GM21717 (cell line): Measurements from ENCODE around the gene OIT3.

Experiments used
- ATAC-seq: cut with Tn5 transposase; IDR thresholded peaks from one replicate; pipeline ENCODE4 v1.9.1; 2021; ENCODE audit warnings: mild to moderate bottlenecking, moderate library complexity; ENCODE audit not compliant: unreplicated experiment

Gene OIT3

DNA sequence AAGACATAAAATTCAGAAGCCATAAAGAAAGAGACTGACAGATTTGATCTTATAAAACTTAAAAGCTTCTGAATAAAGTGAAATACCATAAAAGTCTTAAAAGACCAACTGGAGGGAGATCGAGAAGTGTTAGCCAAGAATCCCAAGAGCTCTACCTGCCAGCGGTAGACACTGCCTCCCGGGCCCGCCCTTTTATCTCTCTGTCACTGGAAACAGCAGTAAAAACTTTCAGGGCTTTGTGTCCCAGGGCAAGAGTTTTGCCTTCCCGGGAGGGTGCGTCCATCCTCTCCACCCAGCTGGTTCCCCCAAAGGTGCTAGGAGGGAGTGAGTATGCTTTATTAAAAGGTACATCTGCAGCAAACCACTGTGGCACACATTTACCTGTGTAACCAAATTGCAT, 55.2 kb downstream of the OIT3 start:
- ATAC-seq = no peak

GRCh38 chr10:72951760-72952159, 58.2 kb downstream of the OIT3 start:
- ATAC-seq = no peak

DNA sequence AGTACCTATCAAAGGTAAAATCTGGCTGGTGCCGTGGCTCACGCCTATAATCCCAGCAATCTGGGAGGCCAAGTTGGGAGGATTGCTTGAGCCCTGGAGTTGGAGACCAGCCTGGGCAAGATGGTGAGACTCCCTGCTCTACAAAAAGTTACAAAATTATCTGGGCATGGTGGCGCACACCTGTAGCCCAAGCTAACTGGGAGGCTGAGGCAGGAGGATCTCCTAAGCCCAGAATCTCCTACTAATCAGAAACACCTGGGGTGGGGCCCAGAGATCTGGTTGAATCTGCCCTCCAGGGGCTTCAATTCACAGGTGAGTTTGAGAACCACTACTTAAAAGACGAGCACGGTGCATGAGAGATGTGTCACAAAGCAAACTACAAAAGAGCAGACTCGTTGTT, 58.6 kb downstream of the OIT3 start:
- no peak for ATAC-seq

GRCh38 chr10:72952642-72953158, 59.2 kb downstream of the OIT3 start:
- ATAC-seq = no peak

GRCh38 chr10:72953687-72954086, 60.1 kb downstream of the OIT3 start:
- ATAC-seq = no peak

DNA sequence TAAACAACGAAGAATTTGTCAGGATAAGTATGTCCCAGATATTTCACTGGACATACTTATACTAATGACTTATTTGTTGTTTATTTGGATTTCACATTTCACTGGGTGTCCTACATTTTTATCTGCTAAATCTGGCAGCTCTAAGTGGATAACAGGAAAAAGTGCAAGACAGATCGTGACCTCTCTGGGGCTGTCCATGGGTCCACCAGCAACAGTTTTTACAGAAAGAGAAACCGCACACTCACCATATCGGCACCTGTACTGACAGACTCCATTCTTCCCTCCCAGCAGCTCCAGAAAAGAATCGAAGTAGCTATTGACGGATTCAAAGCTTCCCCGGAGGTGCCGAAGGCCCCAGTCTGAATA, 60.7 kb downstream of the OIT3 start:
- ATAC-seq = no peak

- no peak for ATAC-seq
Observed at GRCh38 chr10:72954596-72955554, 61.3 kb downstream of the OIT3 start, which contains the start of gene PLA2G12B. Gene PLA2G12B, minus strand, starts transcription at chr10:72954806. Its CDS starts 121 bp downstream, at chr10:72954685.

DNA sequence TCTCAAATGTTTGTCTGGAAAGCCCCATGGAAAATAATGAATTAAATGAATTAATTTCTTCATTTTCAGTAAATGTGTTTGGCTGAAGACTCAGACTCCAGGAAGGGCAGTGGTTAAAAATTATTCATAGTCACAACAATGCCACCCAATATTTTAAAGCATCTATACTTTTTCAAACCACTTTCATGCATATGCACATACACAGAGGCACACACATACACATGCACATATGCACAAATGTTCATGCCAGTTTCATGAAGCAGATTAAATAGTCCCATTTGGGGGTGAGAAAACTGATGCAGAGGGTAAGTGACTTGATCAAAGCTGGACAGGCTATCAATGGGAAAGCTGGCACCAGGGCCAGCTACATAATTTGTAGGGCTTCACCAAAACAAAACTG, 62.5 kb downstream of the OIT3 start:
- ATAC-seq = no peak

GRCh38 chr10:72976886-72977285, 83.3 kb downstream of the OIT3 start:
- ATAC-seq = no peak

DNA sequence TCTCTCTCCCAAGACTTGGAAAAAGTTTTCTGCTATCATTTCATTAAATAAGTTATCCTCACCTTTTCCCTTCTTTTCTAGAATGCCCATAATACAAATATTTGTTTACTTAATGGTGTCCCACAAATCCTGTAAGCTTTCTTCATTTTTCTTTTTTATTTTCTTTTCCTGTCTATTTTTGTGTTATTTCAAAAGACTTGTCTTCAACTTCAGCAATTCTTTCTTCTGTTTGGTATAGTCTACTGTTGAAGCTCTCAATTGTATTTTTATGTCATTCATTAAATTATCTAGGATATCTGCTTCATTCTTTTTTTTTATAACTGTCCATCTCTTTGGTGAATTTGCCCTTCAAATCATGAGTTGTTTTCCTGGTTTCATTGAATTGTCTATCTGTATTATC, 86.2 kb downstream of the OIT3 start:
- no peak for ATAC-seq

- no peak for ATAC-seq
Observed at GRCh38 chr10:72980348-72980747, 86.8 kb downstream of the OIT3 start.

DNA sequence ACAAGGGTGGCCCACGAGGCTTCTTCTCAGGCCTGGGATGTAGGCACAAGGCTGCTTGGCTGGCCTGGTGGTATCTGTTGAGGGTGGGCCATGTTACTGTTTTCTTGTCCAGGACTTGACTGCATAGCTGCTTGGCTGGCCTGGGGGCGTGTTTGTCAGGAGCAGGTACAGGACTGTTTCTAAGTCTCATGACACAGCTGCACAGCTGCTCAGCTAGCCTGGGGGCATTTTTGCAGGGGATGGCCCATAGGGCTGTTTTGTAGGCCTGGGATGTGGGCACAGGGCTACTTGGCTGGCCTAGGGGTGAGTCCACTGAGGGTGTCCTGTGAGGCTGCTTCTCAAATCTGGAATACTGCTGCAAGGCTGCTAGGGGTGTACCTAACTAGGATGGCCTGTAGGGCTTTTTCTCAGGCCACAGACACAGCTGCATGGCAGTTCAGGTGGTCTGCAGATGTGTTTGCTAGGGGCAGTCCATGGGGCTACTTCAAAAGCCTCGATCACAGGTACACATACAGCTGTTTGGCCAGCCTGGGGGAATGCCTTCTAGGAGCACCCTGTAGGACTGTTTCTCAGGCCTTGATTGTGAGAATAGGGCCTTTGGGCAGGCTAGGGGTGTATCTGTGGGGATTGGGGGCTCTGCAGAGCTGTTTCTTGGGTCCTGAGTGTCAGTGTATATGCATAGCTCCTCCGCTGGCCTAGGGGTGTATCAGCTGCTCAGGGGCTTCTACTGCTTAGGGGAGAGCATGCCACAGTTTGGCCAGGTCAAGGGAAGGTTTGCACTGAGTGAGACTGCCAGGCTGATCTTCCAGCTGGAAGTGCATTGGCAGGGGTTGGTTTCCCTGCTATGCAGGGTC, 87.7 kb downstream of the OIT3 start:
- ATAC-seq = no peak

GRCh38 chr10:72981882-72982529, 88.5 kb downstream of the OIT3 start:
- ATAC-seq = no peak
